IPS DF 19.7 (cell line): Measurements from ENCODE around the gene NDUFB4.
"Not testable (repeated sequence)": the region's sequence is repeated elsewhere in the genome, so short reads cannot be mapped to it uniquely, and the experiment has no call there.

Source experiments
- DNase-seq: peaks from one replicate; pipeline ENCODE4 v3.0.0-alpha.2; 2013; ENCODE audit warnings: low read depth, low spot score

Gene NDUFB4

DNA sequence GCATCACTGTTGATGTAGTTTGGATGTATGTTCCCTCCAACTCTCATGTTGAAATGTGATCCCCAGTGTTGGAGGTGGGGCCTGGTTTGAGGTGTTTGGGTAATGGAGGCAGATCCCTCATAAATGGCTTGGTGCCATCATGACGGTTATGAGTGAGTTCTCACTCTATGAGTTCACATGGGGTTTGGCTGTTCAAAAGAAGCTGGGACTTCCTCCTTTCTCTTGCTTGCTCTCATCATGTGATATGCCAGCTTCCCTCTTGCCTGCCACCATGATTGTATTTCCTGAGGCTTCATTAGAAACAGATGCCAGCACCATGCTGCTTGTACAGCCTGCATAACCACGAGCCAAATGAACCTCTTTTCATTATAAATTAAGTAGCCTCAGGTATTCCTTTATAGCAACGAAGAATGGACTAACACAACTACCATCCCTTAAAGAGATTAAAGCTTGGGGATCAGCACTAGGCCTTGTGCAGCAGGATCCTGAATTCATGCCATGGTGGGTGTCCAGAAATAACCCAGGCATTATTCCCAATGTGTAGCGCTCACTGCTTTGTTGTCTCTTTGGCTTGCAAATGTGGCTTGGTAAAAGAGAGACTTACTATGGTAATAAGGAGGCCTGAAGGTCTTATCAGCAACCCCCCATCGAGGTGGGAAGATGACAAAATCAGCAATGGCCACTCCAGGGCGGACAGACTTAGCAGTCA, 41.9 kb downstream of the NDUFB4 start:
- DNase-seq, result no peak

DNA sequence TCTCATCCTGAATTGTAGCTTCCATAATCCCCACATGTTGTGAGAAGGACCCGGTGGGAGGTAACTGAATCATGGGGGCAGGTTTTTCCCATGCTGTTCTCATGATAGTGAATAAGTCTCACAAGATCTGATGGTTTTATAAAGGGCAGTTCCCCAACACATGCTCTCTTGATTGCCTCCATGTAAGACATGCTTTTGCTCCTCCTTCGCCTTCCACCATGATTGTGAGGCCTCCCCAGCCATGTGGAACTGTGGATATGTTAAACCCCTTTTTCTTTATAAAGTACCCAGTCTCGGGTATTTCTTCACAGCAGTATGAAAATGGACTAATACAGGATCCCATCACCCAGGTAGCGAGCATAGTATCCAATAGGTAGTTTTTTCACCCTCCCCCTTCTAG, 42.7 kb downstream of the NDUFB4 start:
- not testable (repeated sequence) for DNase-seq

DNA sequence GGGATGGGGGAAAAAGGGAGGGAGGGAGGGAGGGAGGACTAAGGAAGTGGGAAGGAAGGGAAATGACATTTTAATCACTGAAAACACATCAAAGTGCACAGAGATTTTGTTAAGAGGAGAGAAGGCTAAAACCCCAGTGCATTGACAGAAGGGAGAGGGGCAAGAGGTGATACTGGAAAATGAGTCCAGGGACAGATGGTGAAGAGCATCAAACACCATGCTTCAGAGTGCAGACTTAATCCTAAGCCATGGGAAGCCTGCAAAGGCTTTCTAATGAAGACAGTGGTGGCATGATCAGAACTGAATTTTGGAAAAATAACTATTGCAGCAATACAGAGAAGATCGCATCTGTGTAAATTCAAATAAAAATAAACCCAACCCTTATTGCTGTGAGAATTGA, 44.1 kb downstream of the NDUFB4 start:
- DNase-seq, result no peak

DNA sequence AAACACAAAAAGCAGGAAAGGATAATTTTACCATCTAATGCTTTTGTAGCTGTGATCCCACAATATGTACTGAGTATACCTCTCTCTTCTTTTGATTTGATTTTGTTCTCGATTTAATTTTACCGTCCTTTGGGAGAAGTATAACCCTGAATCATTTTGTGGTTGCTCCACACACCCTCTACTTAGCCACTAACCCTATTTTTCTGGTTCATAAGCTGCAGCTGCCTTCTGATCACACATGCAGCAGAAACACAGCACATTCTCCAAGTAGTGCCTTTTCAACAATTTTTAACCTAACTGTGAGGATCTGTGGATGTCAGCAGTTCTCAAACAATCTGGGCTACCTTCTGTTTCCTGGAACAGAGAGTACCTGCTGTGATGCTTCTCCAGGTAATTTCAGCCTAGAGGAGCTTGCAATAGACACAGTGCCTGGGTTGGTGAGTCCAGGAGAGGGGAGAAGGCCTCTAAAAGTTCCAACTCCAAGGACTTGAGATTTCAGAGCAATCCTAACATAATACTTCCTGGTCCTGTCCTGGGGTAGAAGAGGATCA, 45.6 kb downstream of the NDUFB4 start:
- DNase-seq, result no peak

DNA sequence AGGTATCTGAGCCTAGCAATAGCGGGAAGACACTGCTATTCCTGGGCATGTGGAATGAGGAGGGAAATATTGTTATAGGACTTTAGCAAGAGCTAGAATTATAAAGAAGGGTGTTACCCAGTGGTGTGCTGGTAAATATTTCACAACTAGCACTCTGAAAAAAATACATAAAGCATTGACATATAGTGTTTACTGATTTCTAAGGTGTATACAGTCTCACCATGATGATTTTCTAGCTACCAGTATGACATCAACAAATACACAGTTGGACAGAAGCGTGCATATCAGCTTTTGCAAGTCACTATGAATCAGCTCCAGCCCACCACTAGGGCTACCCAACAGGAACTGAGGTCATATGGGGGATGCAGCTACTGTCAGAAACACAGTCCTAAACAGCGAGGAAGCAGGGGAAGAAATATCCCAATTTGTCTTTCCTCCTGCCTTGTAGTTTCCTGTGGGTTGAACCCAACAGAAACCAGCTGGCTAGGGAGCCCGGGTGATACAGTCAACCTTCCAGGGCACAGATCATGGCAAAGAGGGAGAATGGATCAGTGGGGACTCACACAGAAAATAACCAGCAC, 46.3 kb downstream of the NDUFB4 start:
- no peak for DNase-seq

DNA sequence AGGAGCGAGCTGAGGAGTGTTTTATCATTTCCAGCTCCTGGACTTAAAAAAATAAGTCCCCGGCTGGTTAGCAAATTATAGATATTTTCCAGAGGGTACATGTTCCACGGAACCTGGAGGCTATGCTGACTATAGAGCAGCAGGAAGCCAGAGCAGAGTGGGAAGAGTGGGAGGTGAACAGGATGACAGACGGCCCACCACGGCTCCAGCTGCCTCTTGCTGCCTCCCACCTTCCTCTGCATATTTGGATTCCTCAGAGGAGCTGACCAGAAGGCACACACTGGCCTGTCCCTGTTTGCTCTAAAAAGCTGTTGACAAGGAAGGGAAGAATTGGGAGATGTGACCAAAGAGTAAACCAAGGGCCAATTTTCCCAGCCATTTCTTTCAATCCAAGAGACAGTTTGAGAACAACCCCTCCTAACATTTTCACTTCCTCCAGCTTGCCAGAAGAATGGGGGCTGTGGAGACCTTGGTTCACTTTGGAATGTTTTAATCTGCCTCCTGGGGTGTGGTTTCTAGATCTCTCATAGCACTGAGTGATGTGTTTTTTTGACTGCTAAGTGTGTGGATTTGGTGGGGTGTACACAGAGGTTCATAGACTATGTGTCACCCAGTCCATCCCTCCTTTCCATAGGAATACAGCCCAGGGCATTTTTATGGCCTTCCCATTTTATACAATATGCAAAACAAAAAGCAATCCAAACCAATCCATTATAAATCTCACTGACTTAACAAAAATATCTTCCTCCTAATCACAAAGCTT, 49.1 kb downstream of the NDUFB4 start:
- no peak for DNase-seq

DNA sequence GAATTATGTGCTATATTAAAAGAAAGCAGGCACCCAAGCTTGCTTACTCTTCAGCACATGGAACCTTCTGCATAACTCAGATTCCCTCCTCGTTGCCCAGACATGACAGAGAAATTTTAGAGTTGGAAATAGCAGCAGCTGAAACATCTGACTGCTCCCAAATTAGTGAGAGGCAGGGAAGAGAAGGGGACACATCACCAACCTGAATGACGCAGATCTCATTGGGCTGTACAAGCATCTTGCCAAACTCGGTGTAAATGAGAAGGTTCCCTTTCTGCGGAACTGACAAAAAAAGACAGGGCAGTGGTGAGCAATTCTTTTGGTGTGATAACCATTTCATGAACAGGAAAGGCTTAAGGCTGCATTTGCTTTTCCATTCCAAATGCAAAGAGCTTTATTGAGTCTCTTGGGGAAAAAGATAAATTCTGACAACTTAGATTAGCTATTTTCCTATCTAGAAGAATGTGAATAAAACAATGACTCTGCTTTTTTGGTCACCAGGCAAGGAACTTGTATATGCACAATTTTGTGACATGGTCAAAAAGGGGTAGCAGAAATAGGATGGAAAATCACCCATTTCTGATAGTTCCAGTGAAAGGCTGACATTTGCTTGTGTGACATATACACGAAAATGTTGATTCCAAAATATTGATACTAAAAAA, 50.8 kb downstream of the NDUFB4 start:
- no peak for DNase-seq

DNA sequence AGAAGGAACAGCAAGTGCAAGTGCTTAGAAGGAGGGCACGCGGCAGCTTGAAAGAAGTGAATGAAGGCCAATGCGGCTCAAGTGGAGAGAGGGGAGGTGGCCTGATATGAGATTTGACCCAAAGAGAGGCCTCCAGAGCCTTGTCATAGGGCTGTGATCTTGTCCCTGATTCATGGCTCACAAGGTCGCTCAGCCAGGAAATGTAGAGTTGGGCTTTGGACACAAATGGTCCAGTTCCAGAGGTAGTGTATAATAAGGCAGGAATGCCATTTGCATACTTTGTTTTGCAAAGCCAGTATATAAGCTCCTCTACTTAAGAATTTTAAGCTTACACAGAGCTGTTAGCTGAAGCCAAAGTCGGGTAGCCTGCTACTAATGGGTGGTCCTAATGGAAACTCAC, 52.2 kb downstream of the NDUFB4 start:
- DNase-seq, result no peak

DNA sequence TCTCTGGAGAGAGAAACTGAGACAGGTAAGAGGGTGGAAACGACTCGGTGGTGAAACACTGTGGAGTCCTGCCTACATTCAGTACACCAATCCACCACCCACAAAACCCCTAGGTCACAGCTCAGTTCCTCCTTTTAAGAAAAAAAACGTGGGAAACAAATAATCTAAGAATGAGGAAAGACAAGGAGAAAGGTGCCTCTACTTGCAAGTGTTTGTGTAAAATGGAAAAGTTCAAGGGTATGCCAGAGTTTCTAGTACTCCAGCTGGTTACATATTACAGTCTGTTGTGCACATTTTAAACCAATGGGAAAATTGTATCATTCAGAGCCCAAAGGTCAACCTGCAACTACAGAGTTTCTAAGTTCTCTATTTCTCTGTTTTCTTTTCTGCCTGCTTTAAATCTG, 53.7 kb downstream of the NDUFB4 start:
- DNase-seq, result no peak

DNA sequence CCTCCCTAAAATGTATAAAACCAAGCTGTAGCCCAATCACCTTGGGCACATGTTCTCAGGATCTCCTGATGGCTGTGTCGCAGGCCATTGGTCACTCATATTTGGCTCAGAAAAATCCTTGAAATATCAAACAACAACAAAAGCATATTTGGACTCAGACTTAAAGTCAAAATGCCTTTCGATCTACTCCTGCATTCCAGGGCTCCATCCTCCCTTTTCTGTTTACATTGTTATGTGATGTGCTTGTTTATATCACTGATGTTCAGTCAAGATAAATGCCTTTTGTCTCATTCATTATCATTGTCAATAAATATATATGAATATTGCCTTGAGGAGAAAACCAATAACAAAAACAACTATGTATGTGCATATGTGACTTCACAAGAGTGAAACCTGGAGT, 54.2 kb downstream of the NDUFB4 start:
- no peak for DNase-seq
